HCT116 (cell line): Measurements from ENCODE around the gene TNPO1.

Experiments used
- POLR2A ChIP-seq: IDR thresholded peaks from 2 replicates; pipeline ENCODE4 v1.7.0; 2011; ENCODE audit warnings: borderline replicate concordance; ENCODE audit not compliant: insufficient read depth, insufficient read length; ENCODE audit errors: extremely low read depth
- TF ChIP-seq, protein P1 (sequence below), 3 experiments: fragments of 200-600 bp in 1 of 3; sonication (generic) in 1 of 3; IDR thresholded peaks in 2 of 3; conservative IDR thresholded peaks in 1 of 3; 2 replicates each; pipeline ENCODE4 v1.5.1; 2012 to 2017; ENCODE audit warnings: low read depth in 2 of 3, low read length in 2 of 3, antibody characterized with exemption in 1 of 3, borderline replicate concordance in 1 of 3, control low read depth in 1 of 3, mild to moderate bottlenecking in 1 of 3, mixed read lengths in 1 of 3, mixed run types in 1 of 3, moderate library complexity in 1 of 3; ENCODE audit not compliant: insufficient read depth in 1 of 3

DNA sequence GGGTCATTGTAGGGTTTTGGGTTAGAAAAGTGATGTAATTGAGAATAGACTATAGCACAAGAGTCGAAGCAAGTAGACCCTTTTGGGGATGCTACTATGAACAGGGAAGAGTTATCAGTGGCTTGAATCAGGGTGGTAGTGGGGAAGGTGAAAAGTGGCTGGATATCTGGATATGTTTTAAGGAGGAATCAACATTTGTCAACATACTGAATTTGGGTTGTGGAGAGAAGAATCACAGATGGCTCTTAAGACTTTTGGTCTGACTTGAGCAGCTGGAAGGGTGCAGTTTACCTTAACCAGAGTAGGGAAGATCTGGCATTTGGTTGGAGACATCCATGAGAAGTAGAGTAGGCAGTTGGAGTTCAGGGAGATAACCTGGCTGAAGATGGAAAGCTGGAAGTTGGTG, 100.9 kb downstream of the TNPO1 start:
- TF ChIP-seq, protein P1, sequence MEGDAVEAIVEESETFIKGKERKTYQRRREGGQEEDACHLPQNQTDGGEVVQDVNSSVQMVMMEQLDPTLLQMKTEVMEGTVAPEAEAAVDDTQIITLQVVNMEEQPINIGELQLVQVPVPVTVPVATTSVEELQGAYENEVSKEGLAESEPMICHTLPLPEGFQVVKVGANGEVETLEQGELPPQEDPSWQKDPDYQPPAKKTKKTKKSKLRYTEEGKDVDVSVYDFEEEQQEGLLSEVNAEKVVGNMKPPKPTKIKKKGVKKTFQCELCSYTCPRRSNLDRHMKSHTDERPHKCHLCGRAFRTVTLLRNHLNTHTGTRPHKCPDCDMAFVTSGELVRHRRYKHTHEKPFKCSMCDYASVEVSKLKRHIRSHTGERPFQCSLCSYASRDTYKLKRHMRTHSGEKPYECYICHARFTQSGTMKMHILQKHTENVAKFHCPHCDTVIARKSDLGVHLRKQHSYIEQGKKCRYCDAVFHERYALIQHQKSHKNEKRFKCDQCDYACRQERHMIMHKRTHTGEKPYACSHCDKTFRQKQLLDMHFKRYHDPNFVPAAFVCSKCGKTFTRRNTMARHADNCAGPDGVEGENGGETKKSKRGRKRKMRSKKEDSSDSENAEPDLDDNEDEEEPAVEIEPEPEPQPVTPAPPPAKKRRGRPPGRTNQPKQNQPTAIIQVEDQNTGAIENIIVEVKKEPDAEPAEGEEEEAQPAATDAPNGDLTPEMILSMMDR (IDR thresholded peaks at IDR 0.05 in 2 of 3, conservative IDR thresholded peaks at IDR 0.05 in 1 of 3; ENCODE audit: borderline replicate concordance in 1 of 3, insufficient read depth in 1 of 3, low read depth in 2 of 3, low read length in 2 of 3), result no peak
- TF ChIP-seq POLR2A, result no peak
